SK-N-MC (cell line): ENCODE results near the gene C1orf141.

Experiments used
- EZH2 ChIP-seq: fragments of 200-600 bp; sonication (generic); IDR thresholded peaks from one replicate; pipeline ENCODE4 v1.6.1; 2017; ENCODE audit warnings: antibody characterized with exemption
- POLR2AphosphoS5 ChIP-seq: IDR thresholded peaks from 2 replicates; pipeline ENCODE4 v1.6.1; 2012; ENCODE audit warnings: mild to moderate bottlenecking, low read depth, low read length, borderline replicate concordance

DNA sequence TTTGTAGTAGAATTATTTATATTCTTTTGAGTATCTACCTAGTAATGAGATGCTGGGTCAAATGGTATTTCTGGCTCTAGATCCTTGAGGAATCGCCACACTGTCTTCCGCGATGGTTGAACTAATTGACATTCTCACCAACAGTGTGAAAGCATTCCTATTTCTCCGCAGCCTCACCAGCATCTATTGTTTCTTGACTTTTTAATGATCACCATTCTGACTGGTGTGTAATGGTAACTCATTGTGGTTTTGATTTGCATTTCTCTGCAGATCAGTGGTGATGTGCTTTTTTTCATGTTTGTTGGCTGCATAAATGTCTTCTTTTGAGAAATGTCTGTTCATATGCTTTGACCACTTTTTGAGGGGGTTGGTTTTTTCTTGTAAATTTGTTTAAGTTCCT is 16.2 kb upstream of the C1orf141 start:
- no peak for TF ChIP-seq EZH2
- no peak for TF ChIP-seq POLR2AphosphoS5
